Neural cell (in vitro differentiated cells): ENCODE data around the gene SNX7. TPM values are rescaled to one million over a fixed set of nuclear protein-coding genes. Genes with fewer than 3 reads are reported as not detected.

Experiments
- H2AFZ ChIP-seq: fragments of 200-600, 300-800 bp; sonication (generic), shearing (Covaris generic); 2 replicates; pipeline ENCODE4 v1.6.0; 2014; ENCODE audit warnings: low read depth, mild to moderate bottlenecking, antibody characterized with exemption, low read length, moderate library complexity
- H3F3A ChIP-seq: fragments of 200-600 bp; shearing (Covaris generic); 2 replicates; pipeline ENCODE4 v1.6.1; 2016; ENCODE audit warnings: mild to moderate bottlenecking, moderate library complexity, mixed read lengths, antibody characterized with exemption, low read length; ENCODE audit not compliant: insufficient read depth, poor library complexity, severe bottlenecking
- H3K27ac ChIP-seq: fragments of 200-600, 300-800 bp; sonication (generic), shearing (Covaris generic); 2 replicates; pipeline ENCODE4 v1.5.1; 2014; ENCODE audit warnings: mild to moderate bottlenecking, low read length, moderate library complexity
- H3K27me3 ChIP-seq: fragments of 300-800, 200-600 bp; sonication (generic), shearing (Covaris generic); 2 replicates; pipeline ENCODE4 v1.6.0; 2014; ENCODE audit warnings: mild to moderate bottlenecking, low read depth, low read length, moderate library complexity; ENCODE audit not compliant: insufficient read depth
- H3K36me3 ChIP-seq: fragments of 300-800, 200-600 bp; sonication (generic), shearing (Covaris generic); 2 replicates; pipeline ENCODE4 v1.5.1; 2014; ENCODE audit warnings: mild to moderate bottlenecking, antibody characterized with exemption, low read length, moderate library complexity; ENCODE audit not compliant: insufficient read depth
- H3K4me2 ChIP-seq: fragments of 300-800, 200-600 bp; sonication (generic), shearing (Covaris generic); 2 replicates; pipeline ENCODE4 v1.6.0; 2014; ENCODE audit warnings: mild to moderate bottlenecking, low read length
- H3K4me3 ChIP-seq: fragments of 300-800, 200-600 bp; sonication (generic), shearing (Covaris generic); 2 replicates; pipeline ENCODE4 v1.5.1; 2014; ENCODE audit warnings: mild to moderate bottlenecking, low read length, moderate library complexity
- H3K79me2 ChIP-seq: fragments of 200-600 bp; shearing (Covaris generic); replicated peaks from 2 replicates; pipeline ENCODE4 v1.6.0; 2014; ENCODE audit warnings: mild to moderate bottlenecking, low read length, moderate library complexity; ENCODE audit not compliant: insufficient read depth
- H3K9ac ChIP-seq: fragments of 300-800, 200-600 bp; sonication (generic), shearing (Covaris generic); 2 replicates; pipeline ENCODE4 v1.6.1; 2016; ENCODE audit warnings: mild to moderate bottlenecking, low read length, mixed read lengths
- H3K9me2 ChIP-seq: fragments of 200-600 bp; shearing (Covaris generic); 2 replicates; pipeline ENCODE4 v1.6.1; 2016; ENCODE audit warnings: mild to moderate bottlenecking, low read length, mixed read lengths; ENCODE audit not compliant: insufficient read depth
- H3K9me3 ChIP-seq: fragments of 200-600, 300-800 bp; sonication (generic), shearing (Covaris generic); 2 replicates; pipeline ENCODE4 v1.6.1; 2016; ENCODE audit warnings: mild to moderate bottlenecking, mixed run types, low read length, moderate library complexity, mixed read lengths
- H4K20me1 ChIP-seq: fragments of 200-600 bp; shearing (Covaris generic); 2 replicates; pipeline ENCODE4 v1.6.1; 2016; ENCODE audit warnings: mild to moderate bottlenecking, mixed run types; ENCODE audit not compliant: insufficient read depth
- CTCF ChIP-seq: fragments of 450-650 bp; IDR thresholded peaks from 2 replicates; pipeline ENCODE4 v1.5.1; 2014; ENCODE audit warnings: antibody characterized with exemption, mild to moderate bottlenecking, moderate library complexity; ENCODE audit not compliant: poor library complexity, severe bottlenecking
- EP300 ChIP-seq: fragments of 450-650 bp; conservative IDR thresholded peaks from 2 replicates; pipeline ENCODE4 v1.6.1; 2014; ENCODE audit warnings: antibody characterized with exemption, mild to moderate bottlenecking, moderate library complexity; ENCODE audit not compliant: poor library complexity, severe bottlenecking
- EZH2 ChIP-seq: fragments of 200-600, 300-800 bp; shearing (Covaris generic), sonication (generic); IDR thresholded peaks from 2 replicates; pipeline ENCODE4 v1.6.1; 2014; ENCODE audit warnings: antibody characterized with exemption, low read length, borderline replicate concordance, mild to moderate bottlenecking; ENCODE audit not compliant: insufficient read depth, poor library complexity, severe bottlenecking
- MXI1 ChIP-seq: fragments of 450-650 bp; conservative IDR thresholded peaks from 2 replicates; pipeline ENCODE4 v1.6.1; 2014; ENCODE audit warnings: antibody characterized with exemption, mild to moderate bottlenecking; ENCODE audit not compliant: poor library complexity, severe bottlenecking
- POLR2AphosphoS5 ChIP-seq: IDR thresholded peaks from 2 replicates; pipeline ENCODE4 v1.6.1; 2012
- RAD21 ChIP-seq: fragments of 450-650 bp; conservative IDR thresholded peaks from 2 replicates; pipeline ENCODE4 v1.6.1; 2014; ENCODE audit warnings: antibody characterized with exemption, mild to moderate bottlenecking, moderate library complexity
- REST ChIP-seq: IDR thresholded peaks from 2 replicates; pipeline ENCODE4 v1.6.1; 2012; ENCODE audit warnings: borderline replicate concordance
- SMC3 ChIP-seq: fragments of 450-650 bp; conservative IDR thresholded peaks from 2 replicates; pipeline ENCODE4 v1.6.1; 2014; ENCODE audit warnings: antibody characterized with exemption, mild to moderate bottlenecking, moderate library complexity; ENCODE audit not compliant: poor library complexity
- TAF1 ChIP-seq: IDR thresholded peaks from 2 replicates; pipeline ENCODE4 v1.6.1; 2012; ENCODE audit warnings: low read depth
- polyA minus RNA-seq: library from RNA; depleted of rRNA, polyadenylated mRNA; stranded (reverse); fragments of >200 nt; gene quantifications from 2 replicates; pipeline ENCODE4 v1.2.3, GENCODE V29; 2014
- polyA plus RNA-seq: library from polyadenylated mRNA; depleted of rRNA; stranded (reverse); fragments of >200 nt; gene quantifications from 2 replicates; pipeline ENCODE4 v1.2.3, GENCODE V29; 2014

SNX7 gene
- 6.4 and 7.5 TPM in 2 replicates for polyA plus RNA-seq
- polyA minus RNA-seq, result 3.4 and 4.2 TPM in 2 replicates

GRCh38 chr1:98661544-98662355 is at the start of gene SNX7:
Gene SNX7, plus strand, starts transcription at chr1:98661721. Its CDS starts 11 bp downstream, at chr1:98661732.
- Histone ChIP-seq H3K9ac (peak within 1 kb of the TSS; percentile 40), H2AFZ (no peak within 1 kb of the TSS), H3K9me2 (no peaks in the 10 kb centered on the region), H3F3A (no peaks in the 10 kb centered on the region), H3K4me2 (peak within 1 kb of the TSS; percentile 79), H3K27ac (no peak within 1 kb of the TSS), H3K79me2 (no peaks in the 10 kb centered on the region), H3K4me3 (peak within 1 kb of the TSS; percentile 87), H3K27me3 (peaks cover 24% of the 10 kb centered on the region), H4K20me1 (no peaks in the 10 kb centered on the region), H3K36me3 (no peaks in the 10 kb centered on the region), H3K9me3 (no peaks in the 10 kb centered on the region)
- TF ChIP-seq EZH2 (no peak), CTCF (peak; percentile 54), RAD21 (peak; percentile 29), POLR2AphosphoS5 (no peak), TAF1 (no peak), SMC3 (no peak), EP300 (no peak), MXI1 (peak; percentile 21), REST (no peak)

GRCh38 chr1:98637316-98637715 is 24.2 kb upstream of the SNX7 start:
- no peak for TF ChIP-seq CTCF
- TF ChIP-seq TAF1, result no peak
- TF ChIP-seq REST, result no peak
- TF ChIP-seq EP300, result no peak
- TF ChIP-seq RAD21, result no peak
- TF ChIP-seq SMC3, result no peak
- no peaks in the 10 kb centered on the region for H3F3A ChIP-seq
- H3K27me3 ChIP-seq, result no peaks in the 10 kb centered on the region
- H3K27ac ChIP-seq, result no peak overlapping the region
- no peak overlapping the region for H3K9ac ChIP-seq
- H4K20me1 ChIP-seq, result no peaks in the 10 kb centered on the region
- no peak overlapping the region for H3K4me3 ChIP-seq
- no peak overlapping the region for H3K4me2 ChIP-seq
- H3K79me2 ChIP-seq, result no peaks in the 10 kb centered on the region
- no peaks in the 10 kb centered on the region for H3K36me3 ChIP-seq
- no peaks in the 10 kb centered on the region for H3K9me2 ChIP-seq
- no peak overlapping the region for H2AFZ ChIP-seq
- H3K9me3 ChIP-seq, result no peaks in the 10 kb centered on the region
